ENCODE measurements around the gene SLC16A7.

DNA sequence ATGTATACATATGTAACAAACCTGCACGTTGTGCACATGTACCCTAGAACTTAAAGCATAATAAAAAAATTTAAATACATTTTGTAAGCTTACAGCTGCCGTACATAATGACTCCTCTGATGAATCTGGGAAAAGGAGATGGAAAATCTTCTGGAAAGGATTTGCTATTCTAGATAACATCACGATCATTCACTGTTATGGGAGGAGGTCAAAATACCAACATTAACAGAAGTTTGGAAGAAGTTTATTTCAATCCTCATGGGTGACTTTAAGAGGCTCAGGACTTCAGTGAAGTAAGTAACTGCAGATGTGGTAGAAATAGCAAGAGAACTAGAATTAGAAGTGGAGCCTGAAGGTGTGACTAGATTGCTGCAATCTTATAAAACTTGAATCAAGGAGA, 172.2 kb downstream of the SLC16A7 start:
- TF ChIP-seq, protein P1, sequence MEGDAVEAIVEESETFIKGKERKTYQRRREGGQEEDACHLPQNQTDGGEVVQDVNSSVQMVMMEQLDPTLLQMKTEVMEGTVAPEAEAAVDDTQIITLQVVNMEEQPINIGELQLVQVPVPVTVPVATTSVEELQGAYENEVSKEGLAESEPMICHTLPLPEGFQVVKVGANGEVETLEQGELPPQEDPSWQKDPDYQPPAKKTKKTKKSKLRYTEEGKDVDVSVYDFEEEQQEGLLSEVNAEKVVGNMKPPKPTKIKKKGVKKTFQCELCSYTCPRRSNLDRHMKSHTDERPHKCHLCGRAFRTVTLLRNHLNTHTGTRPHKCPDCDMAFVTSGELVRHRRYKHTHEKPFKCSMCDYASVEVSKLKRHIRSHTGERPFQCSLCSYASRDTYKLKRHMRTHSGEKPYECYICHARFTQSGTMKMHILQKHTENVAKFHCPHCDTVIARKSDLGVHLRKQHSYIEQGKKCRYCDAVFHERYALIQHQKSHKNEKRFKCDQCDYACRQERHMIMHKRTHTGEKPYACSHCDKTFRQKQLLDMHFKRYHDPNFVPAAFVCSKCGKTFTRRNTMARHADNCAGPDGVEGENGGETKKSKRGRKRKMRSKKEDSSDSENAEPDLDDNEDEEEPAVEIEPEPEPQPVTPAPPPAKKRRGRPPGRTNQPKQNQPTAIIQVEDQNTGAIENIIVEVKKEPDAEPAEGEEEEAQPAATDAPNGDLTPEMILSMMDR (conservative IDR thresholded peaks at IDR 0.05; ENCODE audit: low read length) = no peak
- TF ChIP-seq EZH2phosphoT487 (IDR thresholded peaks at IDR 0.05; ENCODE audit: borderline replicate concordance, low read depth, low read length) = no peak

Data from OCI-LY7 (cell line).